Measurements from ENCODE around the gene CNOT1.
"Not testable (repeated sequence)": the region's sequence is repeated elsewhere in the genome, so short reads cannot be mapped to it uniquely, and the experiment has no call there.

CNOT1 gene

DNA sequence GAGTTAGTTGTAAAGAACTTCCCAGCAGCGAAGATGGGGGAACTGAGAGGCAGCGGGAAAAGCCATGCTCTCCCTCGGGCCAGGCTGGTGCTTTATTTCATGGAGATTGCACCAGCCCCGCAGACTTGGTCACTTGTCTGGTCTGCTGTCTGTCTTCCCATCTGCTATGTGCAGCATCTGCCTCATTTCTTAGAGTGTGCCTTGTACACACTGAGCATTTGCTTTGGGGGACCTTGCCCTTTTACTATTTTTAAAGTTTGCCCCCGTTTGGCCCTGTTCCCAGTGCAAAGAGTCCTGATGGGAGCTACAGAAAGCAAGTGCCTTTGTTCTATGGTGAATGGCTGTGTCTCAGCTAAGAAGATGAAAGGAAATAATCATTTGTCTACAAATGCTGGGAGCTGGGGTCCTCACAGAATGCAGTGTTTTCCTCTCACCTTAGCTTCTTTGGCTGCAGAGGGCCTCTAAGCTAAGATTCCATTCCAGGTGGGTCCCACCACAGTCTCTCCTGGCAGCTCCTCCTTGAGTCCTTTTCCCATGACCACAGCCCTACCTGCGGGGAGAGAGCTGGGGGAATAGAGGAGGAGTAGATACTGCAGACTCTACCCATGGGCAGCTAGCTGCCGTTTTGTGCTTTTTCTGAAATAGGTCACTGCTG lies 25.1 kb upstream of the CNOT1 start:
- DNase-seq (ENCODE audit: insufficient read length) = no peak
- no peak for TF ChIP-seq POLR2A (IDR thresholded peaks at IDR 0.05; ENCODE audit: low read depth, low read length)
- TF ChIP-seq POLR2AphosphoS5 (IDR thresholded peaks at IDR 0.05; ENCODE audit: low read depth, low read length) = no peak
- TF ChIP-seq TAF1 (IDR thresholded peaks at IDR 0.05; ENCODE audit: borderline replicate concordance, low read depth, low read length) = no peak
- FAIRE-seq = no peak

DNA sequence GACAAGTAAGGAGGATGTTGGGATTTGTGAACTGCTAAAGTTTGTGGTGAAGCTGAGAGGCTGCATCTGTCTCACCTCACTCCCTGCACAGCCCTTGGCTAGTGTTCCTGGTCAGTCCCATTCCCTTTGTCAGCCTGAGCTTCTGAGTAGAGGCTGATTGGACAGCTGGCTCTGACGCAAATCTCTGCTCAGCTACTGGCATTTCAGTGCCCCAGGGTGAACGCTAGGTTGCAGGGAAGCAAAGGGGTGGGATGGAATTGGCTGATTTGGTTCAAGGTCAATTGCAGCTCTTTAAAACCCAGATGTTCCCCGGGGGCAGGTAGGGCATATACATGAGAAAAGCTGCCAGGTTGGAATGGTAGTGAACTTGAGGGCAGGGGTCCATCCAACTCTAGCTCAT lies 23.1 kb upstream of the CNOT1 start:
- no peak for FAIRE-seq
- TF ChIP-seq POLR2A (IDR thresholded peaks at IDR 0.05; ENCODE audit: low read depth, low read length) = no peak
- TF ChIP-seq TAF1 (IDR thresholded peaks at IDR 0.05; ENCODE audit: borderline replicate concordance, low read depth, low read length) = no peak
- no peak for TF ChIP-seq POLR2AphosphoS5 (IDR thresholded peaks at IDR 0.05; ENCODE audit: low read depth, low read length)
- DNase-seq (ENCODE audit: insufficient read length) = no peak

DNA sequence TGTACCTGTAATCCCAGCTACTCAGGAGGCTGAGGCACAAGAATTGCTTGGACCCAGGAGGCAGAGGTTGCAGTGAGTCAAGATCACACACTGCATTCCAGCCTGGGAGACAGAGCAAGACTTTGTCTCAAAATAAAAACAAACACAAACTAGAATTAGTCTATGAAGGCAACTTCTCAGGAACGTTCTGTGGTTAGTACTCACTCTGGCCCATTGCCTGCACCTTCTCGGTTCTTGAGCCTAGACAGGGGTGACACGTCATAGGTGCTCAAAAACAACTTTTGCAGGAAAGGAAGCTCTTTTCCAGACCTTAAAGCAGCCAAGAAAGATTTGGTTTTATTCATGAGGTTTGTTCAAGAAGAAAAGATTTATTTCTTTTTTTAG lies 22.3 kb upstream of the CNOT1 start:
- DNase-seq (ENCODE audit: insufficient read length) (no peak), FAIRE-seq (no peak)
- no peak for TF ChIP-seq TAF1 (IDR thresholded peaks at IDR 0.05; ENCODE audit: borderline replicate concordance, low read depth, low read length)
- TF ChIP-seq POLR2AphosphoS5 (IDR thresholded peaks at IDR 0.05; ENCODE audit: low read depth, low read length) = no peak
- no peak for TF ChIP-seq POLR2A (IDR thresholded peaks at IDR 0.05; ENCODE audit: low read depth, low read length)

GRCh38 chr16:58649707-58650106 lies 20.1 kb upstream of the CNOT1 start:
- TF ChIP-seq POLR2AphosphoS5 (IDR thresholded peaks at IDR 0.05; ENCODE audit: low read depth, low read length) = no peak
- no peak for TF ChIP-seq TAF1 (IDR thresholded peaks at IDR 0.05; ENCODE audit: borderline replicate concordance, low read depth, low read length)
- no peak for TF ChIP-seq POLR2A (IDR thresholded peaks at IDR 0.05; ENCODE audit: low read depth, low read length)
- DNase-seq (ENCODE audit: insufficient read length) (no peak), FAIRE-seq (no peak)

GRCh38 chr16:58647107-58647506 lies 17.5 kb upstream of the CNOT1 start:
- no peak for TF ChIP-seq POLR2AphosphoS5 (IDR thresholded peaks at IDR 0.05; ENCODE audit: low read depth, low read length)
- no peak for TF ChIP-seq POLR2A (IDR thresholded peaks at IDR 0.05; ENCODE audit: low read depth, low read length)
- no peak for TF ChIP-seq TAF1 (IDR thresholded peaks at IDR 0.05; ENCODE audit: borderline replicate concordance, low read depth, low read length)
- FAIRE-seq = no peak

DNA sequence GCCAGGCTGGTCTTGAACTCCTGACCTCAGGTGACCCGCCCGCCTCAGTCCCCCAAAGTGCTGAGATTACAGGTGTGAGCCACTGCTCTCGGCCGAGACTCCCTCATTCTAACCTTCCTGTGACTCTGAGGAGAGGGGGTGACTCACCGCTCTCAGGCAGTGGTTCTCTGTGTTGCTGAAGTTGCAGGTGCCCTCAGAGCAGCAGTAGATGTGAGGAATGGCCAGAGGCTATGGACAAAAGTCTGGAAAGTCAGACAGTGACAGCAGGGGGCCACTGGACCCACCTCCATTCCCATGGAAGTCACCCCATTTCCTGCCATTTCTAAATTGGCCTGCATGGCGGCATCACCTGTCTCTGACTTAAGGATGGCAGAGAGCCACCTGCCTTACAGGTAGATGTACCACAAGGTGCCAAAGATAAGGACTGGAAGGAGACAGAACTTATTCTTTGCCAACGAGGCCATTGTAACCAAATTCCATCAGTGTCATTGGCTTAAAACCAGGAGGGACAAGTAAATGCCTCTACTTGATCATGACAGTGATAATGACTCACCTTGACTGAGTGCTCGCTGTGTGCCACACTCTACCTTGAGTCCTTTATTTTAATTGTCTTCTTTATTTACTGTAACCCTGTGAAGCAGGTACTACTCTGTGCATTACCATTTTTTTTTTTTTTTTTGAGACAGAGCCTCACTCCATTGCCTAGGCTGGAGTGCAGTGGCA lies 15.3 kb upstream of the CNOT1 start:
- DNase-seq (ENCODE audit: insufficient read length) = no peak
- TF ChIP-seq POLR2AphosphoS5 (IDR thresholded peaks at IDR 0.05; ENCODE audit: low read depth, low read length) = no peak
- TF ChIP-seq TAF1 (IDR thresholded peaks at IDR 0.05; ENCODE audit: borderline replicate concordance, low read depth, low read length) = no peak
- no peak for TF ChIP-seq POLR2A (IDR thresholded peaks at IDR 0.05; ENCODE audit: low read depth, low read length)

More at GRCh38 chr16:58647107-58647506, 17.5 kb upstream of the CNOT1 start:
- DNase-seq (ENCODE audit: insufficient read length) = no peak

GRCh38 chr16:58644108-58644507 lies 14.5 kb upstream of the CNOT1 start:
- TF ChIP-seq POLR2A (IDR thresholded peaks at IDR 0.05; ENCODE audit: low read depth, low read length) (no peak), TAF1 (IDR thresholded peaks at IDR 0.05; ENCODE audit: borderline replicate concordance, low read depth, low read length) (no peak), POLR2AphosphoS5 (IDR thresholded peaks at IDR 0.05; ENCODE audit: low read depth, low read length) (no peak)
- DNase-seq (ENCODE audit: insufficient read length) = no peak
- no peak for FAIRE-seq

More for the DNA sequence above, 15.3 kb upstream of the CNOT1 start:
- FAIRE-seq = no peak

GRCh38 chr16:58640949-58641348 lies 11.3 kb upstream of the CNOT1 start:
- no peak for FAIRE-seq
- DNase-seq (ENCODE audit: insufficient read length) = no peak
- no peak for TF ChIP-seq POLR2A (IDR thresholded peaks at IDR 0.05; ENCODE audit: low read depth, low read length)
- TF ChIP-seq TAF1 (IDR thresholded peaks at IDR 0.05; ENCODE audit: borderline replicate concordance, low read depth, low read length) = no peak
- no peak for TF ChIP-seq POLR2AphosphoS5 (IDR thresholded peaks at IDR 0.05; ENCODE audit: low read depth, low read length)

- TF ChIP-seq POLR2AphosphoS5 (IDR thresholded peaks at IDR 0.05; ENCODE audit: low read depth, low read length) = no peak
- TF ChIP-seq POLR2A (IDR thresholded peaks at IDR 0.05; ENCODE audit: low read depth, low read length) = no peak
- TF ChIP-seq TAF1 (IDR thresholded peaks at IDR 0.05; ENCODE audit: borderline replicate concordance, low read depth, low read length) = no peak
- DNase-seq (ENCODE audit: insufficient read length) = no peak
- FAIRE-seq = no peak
Observed at GRCh38 chr16:58639836-58640235, 10.2 kb upstream of the CNOT1 start.

DNA sequence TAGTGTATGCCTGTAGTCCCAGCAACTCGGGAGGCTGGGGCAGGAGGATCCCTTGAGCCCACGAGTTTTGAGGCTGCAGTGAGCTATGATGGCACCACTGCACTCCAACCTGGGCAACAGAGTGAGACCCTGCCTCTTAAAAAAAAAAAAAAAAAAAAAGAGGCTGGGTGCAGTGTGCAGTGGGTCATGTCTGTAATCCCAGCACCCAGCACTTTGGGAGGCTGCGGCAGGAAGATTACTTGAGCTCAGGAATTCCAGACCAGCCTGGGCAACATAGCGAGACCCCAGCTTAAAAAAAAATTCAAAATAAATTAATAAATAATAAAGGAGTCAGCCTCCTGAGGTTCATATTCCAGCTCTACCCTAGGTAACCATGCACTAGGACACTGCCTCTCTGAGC lies 9.6 kb upstream of the CNOT1 start:
- DNase-seq (ENCODE audit: insufficient read length) = no peak
- no peak for FAIRE-seq
- TF ChIP-seq POLR2AphosphoS5 (IDR thresholded peaks at IDR 0.05; ENCODE audit: low read depth, low read length) (no peak), TAF1 (IDR thresholded peaks at IDR 0.05; ENCODE audit: borderline replicate concordance, low read depth, low read length) (no peak), POLR2A (IDR thresholded peaks at IDR 0.05; ENCODE audit: low read depth, low read length) (no peak)

- DNase-seq (ENCODE audit: insufficient read length) (no peak), FAIRE-seq (no peak)
Observed at GRCh38 chr16:58638148-58639036, 8.8 kb upstream of the CNOT1 start.

DNA sequence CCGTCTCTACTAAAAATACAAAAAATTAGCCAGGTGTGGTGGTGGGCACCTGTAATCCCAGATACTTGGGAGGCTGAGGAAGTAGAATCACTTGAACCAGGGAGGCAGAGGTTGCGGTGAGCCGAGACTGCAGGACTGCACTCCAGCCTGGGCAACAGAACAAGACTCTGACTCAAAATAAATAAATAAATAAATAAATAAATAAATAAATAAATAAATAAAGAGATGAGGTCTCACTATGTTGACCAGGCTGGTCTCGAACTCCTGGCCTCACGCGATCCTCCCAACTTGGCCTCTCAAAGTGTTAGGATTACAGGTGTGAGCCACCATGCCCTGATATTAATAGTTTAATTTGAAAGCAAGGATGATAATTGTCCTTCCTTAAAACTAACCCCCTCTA lies 7.4 kb upstream of the CNOT1 start:
- not testable (repeated sequence) for FAIRE-seq; DNase-seq (ENCODE audit: insufficient read length)

More at GRCh38 chr16:58638148-58639036, 8.8 kb upstream of the CNOT1 start:
- TF ChIP-seq TAF1 (IDR thresholded peaks at IDR 0.05; ENCODE audit: borderline replicate concordance, low read depth, low read length) = no peak
- TF ChIP-seq POLR2AphosphoS5 (IDR thresholded peaks at IDR 0.05; ENCODE audit: low read depth, low read length) = no peak
- TF ChIP-seq POLR2A (IDR thresholded peaks at IDR 0.05; ENCODE audit: low read depth, low read length) = no peak

Measured in GM12892 (cell line).